Mucosa of descending colon (tissue), 3 donors: ENCODE results near the gene ISM1. TPM values are rescaled to one million over a fixed set of nuclear protein-coding genes. Genes with fewer than 3 reads are reported as not detected.

ENCODE experiments used
- ATAC-seq: fragments of 200-7000 bp; cut with Tn5 transposase; one replicate; pipeline ENCODE4 v1.9.1; 2020; ENCODE audit warnings: mild to moderate bottlenecking, moderate library complexity
- DNase-seq, 3 donors: peaks; one replicate each; pipeline ENCODE4 v3.0.0-alpha.2; 2020
- H3K36me3 ChIP-seq: fragments of 200-600 bp; one replicate; pipeline ENCODE4 v1.8.0; 2021; ENCODE audit warnings: low read depth, mild to moderate bottlenecking
- H3K4me1 ChIP-seq: fragments of 200-600 bp; one replicate; pipeline ENCODE4 v1.8.0; 2021; ENCODE audit warnings: low read depth, mild to moderate bottlenecking
- H3K4me3 ChIP-seq: fragments of 200-600 bp; one replicate; pipeline ENCODE4 v1.8.0; 2021; ENCODE audit warnings: mild to moderate bottlenecking
- H3K9me3 ChIP-seq: fragments of 200-600 bp; one replicate; pipeline ENCODE4 v1.8.0; 2021; ENCODE audit warnings: mild to moderate bottlenecking
- CTCF ChIP-seq: fragments of 200-600 bp; IDR thresholded peaks from one replicate; pipeline ENCODE4 v1.8.0; 2022; ENCODE audit warnings: antibody characterized with exemption, mild to moderate bottlenecking
- intact Hi-C, 2 donors: fragments of 100-400 bp; cut with DNase I in 1 of 2; cut with micrococcal nuclease in 1 of 2; formaldehyde crosslinking; loops; one replicate each; pipeline versions ENCODE4 v1.11.0 to v1.11.1; 2022; cut with DNase I, micrococcal nuclease
- total RNA-seq, 3 donors: library from RNA; stranded (reverse); fragmentation: NEBNext Ultra II Directional in 2 of 3; extraction: Animal tissue kit (Norgen Biotek cat#: 25700) in 2 of 3; gene quantifications; one replicate each; pipeline versions ENCODE4 v1.2.1 to v1.2.4, GENCODE V29; 2021 to 2023
- donor health status: DM: no; HTN: no; CAD: no; lungs with moderate emphysema.
- donor health status: DM: no; HTN: no; CAD: no.
- donor health status: DM: no; HTN: yes; CAD: no.

The ISM1 gene
- total RNA-seq, 3 donors from 2014 or later = 0.14 to 0.72 (median 0.66) TPM

DNA sequence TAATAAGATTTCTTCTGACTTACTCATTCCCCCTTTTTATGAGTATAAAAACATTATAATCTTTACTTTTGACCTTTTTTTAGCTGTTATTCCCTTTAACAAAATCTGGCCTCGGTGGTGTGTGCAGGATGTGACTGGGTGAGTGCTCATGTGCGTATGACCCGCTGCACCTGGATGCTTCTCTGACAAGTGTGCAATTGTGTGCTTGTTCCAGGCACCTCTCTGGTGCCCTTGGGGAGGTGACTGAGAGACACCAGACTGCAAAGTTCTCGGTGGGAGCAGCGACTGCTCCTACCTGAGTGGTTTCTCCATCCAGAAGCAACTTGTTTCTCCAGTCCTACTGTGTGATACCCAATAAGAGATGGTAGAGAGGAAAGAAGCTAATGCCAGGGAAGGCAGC is 65.0 kb downstream of the ISM1 start:
- ATAC-seq = no peak
- intact Hi-C loops = no loop called here
- DNase-seq = no peak
- Histone ChIP-seq H3K4me1 (peaks cover 4% of the 10 kb centered on the region), H3K4me3 (no peak overlapping the region), H3K9me3 (no peaks in the 10 kb centered on the region), H3K36me3 (no peaks in the 10 kb centered on the region)
- no peak for TF ChIP-seq CTCF

DNA sequence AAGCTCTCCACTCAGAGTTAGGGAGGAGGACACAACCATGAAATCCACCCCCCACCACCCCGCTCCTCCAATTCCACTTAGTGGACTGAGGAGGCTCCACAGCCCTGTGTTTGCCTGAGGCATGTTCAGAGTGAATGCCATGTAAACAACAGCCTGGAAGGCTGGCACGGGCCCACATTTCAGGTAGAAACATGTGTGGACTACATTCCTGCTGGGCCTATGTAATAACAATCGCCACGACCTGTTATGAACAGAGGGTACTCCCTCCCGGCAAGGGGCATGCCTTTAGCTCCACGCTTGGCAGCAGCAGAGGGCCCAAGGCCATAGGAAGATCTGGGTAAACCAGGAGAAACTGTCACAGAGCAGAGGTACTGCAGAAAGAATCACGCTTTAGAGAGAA is 65.5 kb downstream of the ISM1 start:
- intact Hi-C loops = no loop called here
- Histone ChIP-seq H3K4me1 (peaks cover 4% of the 10 kb centered on the region), H3K4me3 (no peak overlapping the region), H3K36me3 (no peaks in the 10 kb centered on the region), H3K9me3 (no peaks in the 10 kb centered on the region)
- no peak for DNase-seq
- ATAC-seq = no peak
- TF ChIP-seq CTCF = no peak

GRCh38 chr20:13288357-13288756 is 67.3 kb downstream of the ISM1 start:
- Histone ChIP-seq H3K9me3 (no peaks in the 10 kb centered on the region), H3K4me1 (peaks cover 4% of the 10 kb centered on the region), H3K36me3 (no peaks in the 10 kb centered on the region), H3K4me3 (no peak overlapping the region)
- ATAC-seq = no peak
- no peak for DNase-seq
- intact Hi-C loops = no loop called here
- no peak for TF ChIP-seq CTCF

DNA sequence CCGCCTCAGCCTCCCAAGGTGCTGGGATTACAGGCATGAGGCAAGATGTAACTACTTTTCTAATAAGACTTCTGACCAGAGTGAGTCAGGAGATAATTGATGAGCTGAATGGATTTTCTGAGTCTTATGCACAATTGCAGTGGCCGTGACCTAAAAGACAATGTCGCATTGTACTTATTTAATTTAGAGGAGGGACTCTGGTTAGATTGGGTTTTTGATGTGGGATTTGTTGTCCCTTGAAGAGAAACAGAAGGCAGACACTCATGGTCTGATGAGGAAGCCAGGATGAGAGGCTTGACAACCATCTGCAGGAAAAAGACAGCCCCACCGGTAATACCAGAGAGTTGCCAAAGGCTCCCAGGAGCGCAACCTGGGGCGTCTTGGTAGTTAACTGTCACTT is 68.0 kb downstream of the ISM1 start:
- TF ChIP-seq CTCF = no peak
- no peak for DNase-seq
- no peaks in the 10 kb centered on the region for H3K36me3 ChIP-seq
- H3K4me3 ChIP-seq = no peak overlapping the region
- H3K9me3 ChIP-seq = no peaks in the 10 kb centered on the region
- peaks cover 4% of the 10 kb centered on the region for H3K4me1 ChIP-seq
- no peak for ATAC-seq
- intact Hi-C loops = no loop called here

- Histone ChIP-seq H3K4me3 (no peak overlapping the region), H3K36me3 (no peaks in the 10 kb centered on the region), H3K4me1 (peaks cover 4% of the 10 kb centered on the region), H3K9me3 (no peaks in the 10 kb centered on the region)
- ATAC-seq = no peak
- DNase-seq = no peak
- no peak for TF ChIP-seq CTCF
- intact Hi-C loops = no loop called here
These were observed 69.7 kb downstream of the ISM1 start for GRCh38 chr20:13290724-13291123.

DNA sequence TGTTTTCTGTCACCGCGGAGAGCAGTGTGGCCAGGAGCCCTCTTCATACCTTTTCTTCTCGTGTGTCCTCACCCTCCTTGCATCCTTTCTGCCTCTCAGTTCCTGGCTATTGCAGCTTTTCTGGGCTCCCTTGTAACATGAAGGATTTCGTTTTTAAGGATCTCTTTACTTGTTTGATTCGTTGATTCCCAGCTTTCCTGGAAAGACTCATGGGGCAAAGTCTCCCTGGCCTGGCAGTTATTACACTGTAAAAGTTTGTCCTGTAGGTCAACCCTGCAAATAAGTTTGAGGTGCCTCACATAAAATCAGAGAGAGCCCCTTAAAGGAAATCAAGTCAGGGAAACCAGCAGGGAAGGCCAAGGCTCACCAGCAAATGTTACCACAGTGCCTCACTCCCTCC is 70.1 kb downstream of the ISM1 start:
- DNase-seq = peak in 1 of 3 donors; percentile 31
- Histone ChIP-seq H3K4me1 (peaks cover 4% of the 10 kb centered on the region), H3K4me3 (no peak overlapping the region), H3K9me3 (no peaks in the 10 kb centered on the region), H3K36me3 (no peaks in the 10 kb centered on the region)
- TF ChIP-seq CTCF = no peak
- intact Hi-C loops = no loop called here
- ATAC-seq = peak; percentile 62
